Mesenchymal stem cell (in vitro differentiated cells and primary cell): ENCODE results near the gene CDIP1.

ENCODE experiments used
- DNase-seq: peaks from one replicate; pipeline ENCODE4 v3.0.0-alpha.2; 2013
- H2AFZ ChIP-seq: one replicate; pipeline ENCODE4 v1.6.1; 2013; ENCODE audit warnings: low read depth, mild to moderate bottlenecking, control low read depth, inconsistent platforms, low read length, moderate library complexity
- H2AK5ac ChIP-seq: 2 replicates; pipeline ENCODE4 v1.6.1; 2013; ENCODE audit warnings: low read length, moderate library complexity, mild to moderate bottlenecking, inconsistent platforms; ENCODE audit not compliant: severe bottlenecking
- H2BK120ac ChIP-seq: one replicate; pipeline ENCODE4 v1.6.1; 2013; ENCODE audit warnings: low read depth, mild to moderate bottlenecking, inconsistent platforms, low read length, moderate library complexity
- H2BK12ac ChIP-seq, 2 experiments: one replicate each; pipeline ENCODE4 v1.6.1; 2013; ENCODE audit warnings: inconsistent platforms in 2 of 2, low read length in 2 of 2, mild to moderate bottlenecking in 2 of 2, moderate library complexity in 2 of 2, control low read depth in 1 of 2
- H2BK15ac ChIP-seq: one replicate; pipeline ENCODE4 v1.6.1; 2013; ENCODE audit warnings: mild to moderate bottlenecking, low read depth, inconsistent platforms; ENCODE audit not compliant: poor library complexity, severe bottlenecking
- H2BK5ac ChIP-seq: 2 replicates; pipeline ENCODE4 v1.6.1; 2013; ENCODE audit warnings: low read depth, mild to moderate bottlenecking, low read length, control low read depth, inconsistent platforms; ENCODE audit not compliant: poor library complexity, severe bottlenecking
- H3K14ac ChIP-seq, 2 experiments: one replicate each; pipeline ENCODE4 v1.6.1; 2013; ENCODE audit warnings: inconsistent platforms in 2 of 2, low read length in 2 of 2, control low read depth in 1 of 2, mild to moderate bottlenecking in 1 of 2, moderate library complexity in 1 of 2
- H3K18ac ChIP-seq, 2 experiments: one replicate each; pipeline ENCODE4 v1.6.1; 2013; ENCODE audit warnings: inconsistent platforms in 2 of 2, low read length in 2 of 2, control low read depth in 1 of 2, low read depth in 1 of 2, mild to moderate bottlenecking in 1 of 2
- H3K23ac ChIP-seq, 2 experiments: one replicate each; pipeline ENCODE4 v1.6.1; 2013; ENCODE audit warnings: inconsistent platforms in 2 of 2, low read length in 2 of 2, mild to moderate bottlenecking in 2 of 2, moderate library complexity in 2 of 2, control low read depth in 1 of 2
- H3K27ac ChIP-seq: 2 replicates; pipeline ENCODE4 v1.5.1; 2013; ENCODE audit warnings: mild to moderate bottlenecking, moderate library complexity, low read length, control low read depth, inconsistent platforms; ENCODE audit not compliant: poor library complexity, severe bottlenecking
- H3K27me3 ChIP-seq, 2 experiments: 2 replicates each; pipeline versions ENCODE4 v1.6.1 to v1.7.0; 2013; ENCODE audit warnings: low read length in 2 of 2, mild to moderate bottlenecking in 2 of 2, moderate library complexity in 2 of 2, control low read depth in 1 of 2, inconsistent platforms in 1 of 2; ENCODE audit not compliant: control insufficient read depth in 1 of 2, insufficient read depth in 1 of 2
- H3K36me3 ChIP-seq, 2 experiments: 2 replicates each; pipeline versions ENCODE4 v1.6.1 to v1.7.0; 2013; ENCODE audit warnings: low read length in 2 of 2, control low read depth in 1 of 2, inconsistent platforms in 1 of 2, low read depth in 1 of 2, mild to moderate bottlenecking in 1 of 2; ENCODE audit not compliant: insufficient read depth in 2 of 2, control insufficient read depth in 1 of 2
- H3K4ac ChIP-seq, 2 experiments: one replicate each; pipeline ENCODE4 v1.6.1; 2013; ENCODE audit warnings: inconsistent platforms in 2 of 2, low read length in 2 of 2, mild to moderate bottlenecking in 2 of 2, moderate library complexity in 2 of 2, control low read depth in 1 of 2, low read depth in 1 of 2
- H3K4me1 ChIP-seq: 2 replicates; pipeline ENCODE4 v1.6.1; 2013; ENCODE audit warnings: low read depth, low read length, control low read depth; ENCODE audit not compliant: control insufficient read depth, insufficient read depth
- H3K4me2 ChIP-seq: 2 replicates; pipeline ENCODE4 v1.6.1; 2013; ENCODE audit warnings: low read length, mild to moderate bottlenecking, inconsistent platforms; ENCODE audit not compliant: poor library complexity, severe bottlenecking
- H3K4me3 ChIP-seq, 2 experiments: 2 replicates each; pipeline versions ENCODE4 v1.5.1 to v1.7.0; 2013; ENCODE audit warnings: low read length in 2 of 2, mild to moderate bottlenecking in 2 of 2, control low read depth in 1 of 2, low read depth in 1 of 2; ENCODE audit not compliant: insufficient read depth in 1 of 2
- H3K79me1 ChIP-seq: replicated peaks from 2 replicates; pipeline ENCODE4 v1.6.1; 2013; ENCODE audit warnings: mild to moderate bottlenecking, control low read depth, low read length, inconsistent platforms; ENCODE audit not compliant: poor library complexity, severe bottlenecking
- H3K9ac ChIP-seq: 2 replicates; pipeline ENCODE4 v1.7.0; 2013; ENCODE audit warnings: mild to moderate bottlenecking, low read length, moderate library complexity
- H3K9me3 ChIP-seq: 2 replicates; pipeline ENCODE4 v1.7.0; 2013; ENCODE audit warnings: mild to moderate bottlenecking, low read length; ENCODE audit not compliant: control insufficient read depth
- H4K8ac ChIP-seq: one replicate; pipeline ENCODE4 v1.6.1; 2013; ENCODE audit warnings: inconsistent platforms, mild to moderate bottlenecking, low read length, moderate library complexity
- H4K91ac ChIP-seq: one replicate; pipeline ENCODE4 v1.6.1; 2013; ENCODE audit warnings: mild to moderate bottlenecking, low read length, inconsistent platforms
- WGBS: methylation state at CpG from one replicate; pipeline ENCODE4 v1.1.7; 2013; ENCODE audit warnings: mixed read lengths; 5-methylcytosine and 5-hydroxymethylcytosine counted together

The CDIP1 gene

DNA sequence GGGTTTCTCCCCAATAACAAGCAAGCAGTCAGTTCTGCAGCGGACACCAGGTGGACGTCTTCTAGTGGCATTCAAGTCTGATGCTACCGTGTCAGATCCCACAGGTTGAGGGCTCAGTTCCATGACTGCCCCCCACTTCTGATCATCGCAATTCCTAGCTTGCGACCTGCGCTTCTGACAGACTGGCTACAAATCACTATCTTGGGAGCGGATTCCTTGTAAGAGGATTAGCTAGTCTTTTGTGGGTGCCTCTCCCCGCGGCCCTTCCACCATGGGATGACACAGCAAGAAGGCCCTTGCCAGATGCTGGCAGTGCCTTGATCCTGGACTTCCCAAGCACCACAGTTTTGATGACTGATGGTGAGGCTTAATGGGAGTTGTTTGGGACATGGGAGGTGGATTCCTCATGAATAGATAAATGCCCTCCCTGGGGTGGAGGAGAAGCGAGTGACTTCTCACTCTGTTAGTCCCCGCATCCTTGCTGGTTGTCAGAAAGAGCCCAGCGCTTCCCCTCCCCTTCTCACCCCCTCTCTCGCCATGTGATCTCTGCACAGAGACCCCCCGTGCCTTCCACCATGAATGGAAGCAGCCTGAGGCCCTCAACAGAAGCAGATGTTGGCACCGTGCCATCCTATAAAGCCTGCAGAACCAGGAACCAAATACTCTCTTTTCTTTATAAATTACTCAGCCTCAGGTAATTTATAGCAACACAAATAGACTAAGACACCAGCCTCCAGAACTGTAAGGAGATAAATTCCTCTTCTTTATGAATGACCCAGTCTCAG is 19.1 kb downstream of the CDIP1 start:
- no peak overlapping the region for H3K18ac ChIP-seq
- no peak overlapping the region for H3K27ac ChIP-seq
- H4K91ac ChIP-seq = no peak overlapping the region
- peaks cover 0 to 29% of the 10 kb centered on the region in 2 experiments for H3K36me3 ChIP-seq
- H3K4me3 ChIP-seq = no peak overlapping the region
- H3K23ac ChIP-seq = no peak overlapping the region
- peaks cover 40% of the 10 kb centered on the region for H3K79me1 ChIP-seq
- H3K9ac ChIP-seq = no peak overlapping the region
- no peaks in the 10 kb centered on the region for H3K9me3 ChIP-seq
- WGBS = 87% methylated on average over 15 of the region's 15 CpGs
- no peak overlapping the region for H2BK120ac ChIP-seq
- no peak overlapping the region for H3K4ac ChIP-seq
- no peak overlapping the region for H4K8ac ChIP-seq
- no peak overlapping the region for H2BK5ac ChIP-seq
- no peak overlapping the region for H2AK5ac ChIP-seq
- no peak overlapping the region for H3K4me2 ChIP-seq
- DNase-seq = no peak
- no peak overlapping the region for H2BK15ac ChIP-seq
- no peak overlapping the region for H3K14ac ChIP-seq
- H2AFZ ChIP-seq = no peak overlapping the region
- H3K4me1 ChIP-seq = peaks cover 17% of the 10 kb centered on the region
- H3K27me3 ChIP-seq = no peaks in the 10 kb centered on the region
- no peak overlapping the region for H2BK12ac ChIP-seq

DNA sequence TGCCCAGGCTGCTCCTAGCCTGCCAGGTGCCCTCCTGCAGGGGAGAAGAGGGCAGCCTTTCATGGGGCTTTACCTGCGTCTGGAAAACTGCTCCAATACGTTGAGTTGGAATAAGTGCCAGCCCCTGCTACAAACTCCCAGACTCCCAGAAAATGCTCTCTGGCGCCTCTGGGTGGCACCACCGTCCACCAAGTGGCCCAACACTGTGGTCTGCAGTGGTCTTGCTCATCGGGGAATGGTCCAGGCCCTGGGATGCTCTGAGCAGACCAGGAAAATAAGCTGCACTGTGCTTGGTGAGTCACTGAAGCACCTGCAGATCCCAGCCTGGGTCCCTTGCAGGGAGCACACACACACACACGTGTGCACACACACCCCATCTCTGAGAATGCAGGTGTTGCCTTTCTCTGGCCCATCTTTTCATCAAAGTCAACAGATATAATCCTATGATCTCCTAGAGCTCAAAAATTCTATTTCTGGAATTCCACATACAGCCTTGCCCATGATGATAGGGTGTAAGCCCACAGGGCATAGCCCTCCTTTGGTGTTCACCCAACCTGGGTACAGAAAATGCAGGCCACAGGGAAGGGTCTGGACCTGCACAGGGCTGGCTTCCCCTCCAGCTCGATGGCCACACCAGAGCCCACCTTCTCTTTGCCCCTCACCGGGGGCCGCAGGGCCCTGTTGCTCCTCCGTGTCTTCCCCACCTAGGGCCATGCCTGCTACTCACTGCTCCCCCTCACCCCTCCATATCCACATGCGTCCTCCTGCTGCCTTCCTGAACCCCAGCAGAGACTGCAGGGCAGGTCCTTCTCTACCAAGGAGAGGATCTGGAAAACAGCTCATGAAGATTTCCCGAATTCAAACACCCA is 20.5 kb downstream of the CDIP1 start:
- no peak overlapping the region for H3K14ac ChIP-seq
- H3K4me1 ChIP-seq = peaks cover 18% of the 10 kb centered on the region
- H3K4me3 ChIP-seq = no peak overlapping the region
- no peak overlapping the region for H2BK12ac ChIP-seq
- H2BK5ac ChIP-seq = no peak overlapping the region
- no peak overlapping the region for H3K18ac ChIP-seq
- H2AFZ ChIP-seq = no peak overlapping the region
- H3K79me1 ChIP-seq = peaks cover 41% of the 10 kb centered on the region
- no peak overlapping the region for H2AK5ac ChIP-seq
- DNase-seq = peak; percentile 61
- no peaks in the 10 kb centered on the region for H3K27me3 ChIP-seq
- H2BK15ac ChIP-seq = no peak overlapping the region
- no peak overlapping the region for H2BK120ac ChIP-seq
- H3K9me3 ChIP-seq = no peaks in the 10 kb centered on the region
- H4K91ac ChIP-seq = no peak overlapping the region
- H3K4ac ChIP-seq = no peak overlapping the region
- WGBS = 61% methylated on average over 12 of the region's 12 CpGs
- H3K27ac ChIP-seq = no peak overlapping the region
- H3K9ac ChIP-seq = no peak overlapping the region
- H3K23ac ChIP-seq = no peak overlapping the region
- H3K36me3 ChIP-seq = peaks cover 14 to 33% of the 10 kb centered on the region in 2 experiments
- H3K4me2 ChIP-seq = no peak overlapping the region
- no peak overlapping the region for H4K8ac ChIP-seq

DNA sequence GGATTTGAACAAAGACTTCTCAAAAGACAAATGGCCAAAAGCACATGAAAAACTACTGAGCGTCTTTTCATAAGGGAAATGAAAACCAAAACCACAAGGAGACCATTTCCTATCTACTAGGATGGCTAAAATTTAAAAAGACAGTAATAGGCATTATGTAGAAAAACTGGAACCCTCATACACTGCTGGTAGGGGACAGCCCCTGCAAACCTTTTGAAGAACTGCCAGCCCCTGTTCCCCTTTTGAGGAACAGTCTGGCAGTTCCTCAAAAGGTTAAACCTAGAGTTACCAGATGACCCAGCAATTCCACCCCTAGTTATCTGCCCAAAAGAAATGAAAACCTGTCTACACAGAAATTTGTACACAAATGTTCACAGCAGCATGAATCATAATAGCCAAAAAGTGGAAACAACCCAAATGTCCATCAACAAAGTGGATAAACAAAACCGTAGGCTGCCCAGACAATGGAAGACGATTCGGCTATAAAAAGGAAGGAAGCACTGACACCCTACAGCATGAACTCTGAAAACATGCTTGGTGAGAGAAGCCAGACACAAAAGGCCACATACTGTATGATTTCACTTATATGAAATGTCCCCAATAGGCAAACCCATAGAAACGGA is 22.9 kb downstream of the CDIP1 start:
- Histone ChIP-seq H2BK120ac (no peak overlapping the region), H2BK15ac (no peak overlapping the region), H3K4me2 (no peak overlapping the region), H3K79me1 (peaks cover 45% of the 10 kb centered on the region), H3K4me1 (peaks cover 6% of the 10 kb centered on the region), H3K9me3 (no peaks in the 10 kb centered on the region), H2BK5ac (no peak overlapping the region), H3K27ac (no peak overlapping the region), H4K91ac (no peak overlapping the region), H4K8ac (no peak overlapping the region), H2BK12ac (no peak overlapping the region), H3K9ac (peak overlapping the region; percentile 20), H3K14ac (no peak overlapping the region), H3K27me3 (no peaks in the 10 kb centered on the region), H3K23ac (no peak overlapping the region), H3K4ac (no peak overlapping the region), H3K36me3 (peaks cover 35 to 44% of the 10 kb centered on the region in 2 experiments), H3K18ac (no peak overlapping the region), H2AFZ (no peak overlapping the region), H3K4me3 (no peak overlapping the region), H2AK5ac (no peak overlapping the region)
- 73% methylated on average over 4 of the region's 5 CpGs for WGBS
- no peak for DNase-seq

DNA sequence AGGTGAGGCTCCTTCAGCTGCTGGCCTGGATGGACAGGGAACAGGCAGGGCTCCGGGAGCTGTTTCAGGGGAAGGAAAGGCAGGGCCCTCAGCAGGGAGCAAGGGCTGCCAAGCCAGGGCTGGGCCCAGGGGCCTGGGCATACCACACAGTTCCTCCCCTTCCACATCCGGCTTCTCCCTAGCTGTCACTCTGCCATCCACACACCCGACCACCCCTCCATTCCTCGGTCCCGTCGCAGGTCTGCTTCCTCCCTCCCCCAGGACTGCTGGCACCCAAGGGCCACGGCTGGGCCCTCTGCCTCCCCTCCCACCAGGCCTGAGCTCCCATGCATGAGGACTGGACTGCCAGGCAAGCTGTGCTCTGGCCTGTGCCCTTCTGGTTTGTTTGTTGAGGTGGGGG is 24.0 kb downstream of the CDIP1 start:
- Histone ChIP-seq H3K27ac (no peak overlapping the region), H3K9ac (peak overlapping the region; percentile 30), H3K4me1 (peaks cover 6% of the 10 kb centered on the region), H3K23ac (no peak overlapping the region), H3K36me3 (peaks cover 44 to 53% of the 10 kb centered on the region in 2 experiments), H2BK120ac (no peak overlapping the region), H2BK12ac (no peak overlapping the region), H4K8ac (peak overlapping the region; percentile 5), H2AFZ (no peak overlapping the region), H3K14ac (peak overlapping the region in 1 of 2 experiments; percentile 74), H4K91ac (peak overlapping the region; percentile 23), H3K27me3 (no peaks in the 10 kb centered on the region), H3K9me3 (no peaks in the 10 kb centered on the region), H3K18ac (no peak overlapping the region), H3K79me1 (peaks cover 52% of the 10 kb centered on the region), H2BK5ac (no peak overlapping the region), H3K4ac (no peak overlapping the region), H2BK15ac (no peak overlapping the region), H3K4me3 (no peak overlapping the region), H2AK5ac (no peak overlapping the region), H3K4me2 (no peak overlapping the region)
- 87% methylated on average over 7 of the region's 7 CpGs for WGBS
- DNase-seq = no peak
